ENCODE results near the gene MLNR. TPM values are rescaled to one million over a fixed set of nuclear protein-coding genes. Genes with fewer than 3 reads are reported as not detected.

MLNR gene
- total RNA-seq, 1 experiment from 2014 or later: not detected

DNA sequence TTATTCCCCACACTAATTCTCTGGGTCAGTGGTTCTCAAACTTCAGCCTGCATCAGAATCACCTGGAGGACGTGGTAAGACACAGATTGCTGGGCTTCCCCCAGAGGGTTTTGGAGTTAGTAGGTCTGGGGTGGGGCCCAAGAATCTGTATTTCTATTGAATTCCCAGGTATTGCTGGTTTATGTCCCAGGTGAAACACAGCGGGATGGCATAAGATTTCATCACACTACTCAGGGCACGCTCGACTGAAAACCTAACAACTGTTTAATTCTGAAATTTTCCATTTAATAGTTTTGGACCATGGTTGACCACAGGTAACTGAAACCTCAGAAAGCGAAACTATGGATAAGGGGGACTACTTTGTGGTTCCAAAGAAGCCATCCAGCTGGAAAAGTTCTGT, 6.5 kb downstream of the MLNR start:
- no TSS peak for BruUV-seq (replicated peaks)
- no peaks in the 10 kb centered on the region for H3K4me1 ChIP-seq
- no peaks in the 10 kb centered on the region for H3K27me3 ChIP-seq (replicated peaks; ENCODE audit: control insufficient read depth, insufficient read depth, low read length)

GRCh38 chr13:49234741-49235140, 14.6 kb downstream of the MLNR start:
- Histone ChIP-seq H3K4me1 (peaks cover 13% of the 10 kb centered on the region; the same call in 1 of the 2 replicates), H3K9me3 (no peaks in the 10 kb centered on the region), H3K27me3 (replicated peaks; ENCODE audit: control insufficient read depth, insufficient read depth, low read length) (no peaks in the 10 kb centered on the region), H3K36me3 (ENCODE audit: control insufficient read depth, insufficient read depth, low read length) (no peaks in the 10 kb centered on the region), H3K4me3 (ENCODE audit: low read depth, low read length) (no peak overlapping the region)
- peaks cover 2% of the 10 kb centered on the region for H3K27me3 Mint-ChIP-seq (ENCODE audit: insufficient read depth, unreplicated experiment)
- H3K9me3 Mint-ChIP-seq (ENCODE audit: unreplicated experiment): no peaks in the 10 kb centered on the region
- intact Hi-C loops (cut with micrococcal nuclease; ENCODE audit: unreplicated experiment): no loop called here
- H3K27ac Mint-ChIP-seq (ENCODE audit: unreplicated experiment): no peak overlapping the region
- TF ChIP-seq, protein P1, sequence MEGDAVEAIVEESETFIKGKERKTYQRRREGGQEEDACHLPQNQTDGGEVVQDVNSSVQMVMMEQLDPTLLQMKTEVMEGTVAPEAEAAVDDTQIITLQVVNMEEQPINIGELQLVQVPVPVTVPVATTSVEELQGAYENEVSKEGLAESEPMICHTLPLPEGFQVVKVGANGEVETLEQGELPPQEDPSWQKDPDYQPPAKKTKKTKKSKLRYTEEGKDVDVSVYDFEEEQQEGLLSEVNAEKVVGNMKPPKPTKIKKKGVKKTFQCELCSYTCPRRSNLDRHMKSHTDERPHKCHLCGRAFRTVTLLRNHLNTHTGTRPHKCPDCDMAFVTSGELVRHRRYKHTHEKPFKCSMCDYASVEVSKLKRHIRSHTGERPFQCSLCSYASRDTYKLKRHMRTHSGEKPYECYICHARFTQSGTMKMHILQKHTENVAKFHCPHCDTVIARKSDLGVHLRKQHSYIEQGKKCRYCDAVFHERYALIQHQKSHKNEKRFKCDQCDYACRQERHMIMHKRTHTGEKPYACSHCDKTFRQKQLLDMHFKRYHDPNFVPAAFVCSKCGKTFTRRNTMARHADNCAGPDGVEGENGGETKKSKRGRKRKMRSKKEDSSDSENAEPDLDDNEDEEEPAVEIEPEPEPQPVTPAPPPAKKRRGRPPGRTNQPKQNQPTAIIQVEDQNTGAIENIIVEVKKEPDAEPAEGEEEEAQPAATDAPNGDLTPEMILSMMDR (IDR thresholded peaks at IDR 0.05; ENCODE audit: insufficient read depth in 1 of 2, low read depth in 1 of 2, low read length in 1 of 2, severe bottlenecking in 1 of 2, unreplicated experiment in 1 of 2): no peak
- H3K36me3 Mint-ChIP-seq (ENCODE audit: insufficient read depth, unreplicated experiment): no peaks in the 10 kb centered on the region
- peaks cover 9% of the 10 kb centered on the region for H3K4me1 Mint-ChIP-seq (ENCODE audit: low read depth, unreplicated experiment)
- no TSS peak for BruUV-seq (replicated peaks)
- no peak overlapping the region for H3K4me3 Mint-ChIP-seq (ENCODE audit: unreplicated experiment)
- POLR2A ChIA-PET: no interaction called here
- CTCF ChIA-PET: no interaction called here
- DNase-seq: no peak

More for the DNA sequence above, 6.5 kb downstream of the MLNR start:
- no peak for DNase-seq
- Mint-ChIP-seq H3K4me3 (ENCODE audit: unreplicated experiment) (no peak overlapping the region), H3K27me3 (ENCODE audit: insufficient read depth, unreplicated experiment) (peaks cover 5% of the 10 kb centered on the region), H3K4me1 (ENCODE audit: low read depth, unreplicated experiment) (no peaks in the 10 kb centered on the region), H3K36me3 (ENCODE audit: insufficient read depth, unreplicated experiment) (no peaks in the 10 kb centered on the region), H3K9me3 (ENCODE audit: unreplicated experiment) (no peaks in the 10 kb centered on the region), H3K27ac (ENCODE audit: unreplicated experiment) (no peak overlapping the region)
- TF ChIP-seq, protein P1 (IDR thresholded peaks at IDR 0.05; ENCODE audit: insufficient read depth in 1 of 2, low read depth in 1 of 2, low read length in 1 of 2, severe bottlenecking in 1 of 2, unreplicated experiment in 1 of 2): no peak
- intact Hi-C loops (cut with micrococcal nuclease; ENCODE audit: unreplicated experiment): loop anchor here (10.0 kb wide), 1 partner anchor 58 kb away; no protein-coding TSS in a partner anchor
- Histone ChIP-seq H3K36me3 (ENCODE audit: control insufficient read depth, insufficient read depth, low read length) (no peaks in the 10 kb centered on the region), H3K4me3 (ENCODE audit: low read depth, low read length) (no peak overlapping the region), H3K9me3 (no peaks in the 10 kb centered on the region)
- CTCF ChIA-PET: no interaction called here
- POLR2A ChIA-PET: no interaction called here

- no peaks in the 10 kb centered on the region for H3K36me3 Mint-ChIP-seq (ENCODE audit: insufficient read depth, unreplicated experiment)
- peaks cover 9% of the 10 kb centered on the region for H3K4me1 Mint-ChIP-seq (ENCODE audit: low read depth, unreplicated experiment)
- H3K4me3 Mint-ChIP-seq (ENCODE audit: unreplicated experiment): no peak overlapping the region
- no peaks in the 10 kb centered on the region for H3K9me3 ChIP-seq
- H3K4me3 ChIP-seq (ENCODE audit: low read depth, low read length): no peak overlapping the region
- no peak overlapping the region for H3K27ac Mint-ChIP-seq (ENCODE audit: unreplicated experiment)
- TF ChIP-seq, protein P1 (IDR thresholded peaks at IDR 0.05; ENCODE audit: insufficient read depth in 1 of 2, low read depth in 1 of 2, low read length in 1 of 2, severe bottlenecking in 1 of 2, unreplicated experiment in 1 of 2): no peak
- intact Hi-C loops (cut with micrococcal nuclease; ENCODE audit: unreplicated experiment): no loop called here
- H3K9me3 Mint-ChIP-seq (ENCODE audit: unreplicated experiment): no peaks in the 10 kb centered on the region
- ChIA-PET POLR2A (no interaction called here), CTCF (no interaction called here)
- DNase-seq: no peak
- H3K27me3 Mint-ChIP-seq (ENCODE audit: insufficient read depth, unreplicated experiment): peaks cover 2% of the 10 kb centered on the region
- BruUV-seq (replicated peaks): no TSS peak
- H3K4me1 ChIP-seq: peaks cover 13% of the 10 kb centered on the region; the same call in 1 of the 2 replicates
- no peaks in the 10 kb centered on the region for H3K36me3 ChIP-seq (ENCODE audit: control insufficient read depth, insufficient read depth, low read length)
- H3K27me3 ChIP-seq (replicated peaks; ENCODE audit: control insufficient read depth, insufficient read depth, low read length): no peaks in the 10 kb centered on the region
Observed at GRCh38 chr13:49235856-49236431, 15.8 kb downstream of the MLNR start.
